NCI-H1436 (cell line): ENCODE measurements around the gene DHCR7.

Experiments used
- DNase-seq: peaks from one replicate; lab custom pipeline; 2025; lab: John Stamatoyannopoulos, UW

Gene DHCR7

GRCh38 chr11:71456831-71457230 lies 8.6 kb upstream of the DHCR7 start:
- DNase-seq: no peak

GRCh38 chr11:71456294-71456693 lies 8.1 kb upstream of the DHCR7 start:
- no peak for DNase-seq

- DNase-seq: no peak
Measured at GRCh38 chr11:71454470-71455113, 6.4 kb upstream of the DHCR7 start.

GRCh38 chr11:71453918-71454304 lies 5.7 kb upstream of the DHCR7 start:
- no peak for DNase-seq

- peak; percentile 93 for DNase-seq
Measured at GRCh38 chr11:71453037-71453917, 5.1 kb upstream of the DHCR7 start, which contains the start of gene NADSYN1. TSS of gene NADSYN1 (plus strand) at chr11:71453203. CDS start at chr11:71453297, 94 bp downstream.

GRCh38 chr11:71452199-71453036 lies 4.2 kb upstream of the DHCR7 start:
- DNase-seq: no peak

GRCh38 chr11:71451596-71452198 lies 3.5 kb upstream of the DHCR7 start:
- no peak for DNase-seq

- no peak for DNase-seq
Measured at GRCh38 chr11:71450939-71451338, 2.7 kb upstream of the DHCR7 start.

GRCh38 chr11:71450507-71450906 lies 2.3 kb upstream of the DHCR7 start:
- DNase-seq: no peak

GRCh38 chr11:71449596-71449995 lies 1.4 kb upstream of the DHCR7 start:
- DNase-seq: no peak

GRCh38 chr11:71447791-71448256 lies 369 bp downstream of the DHCR7 start:
- no peak for DNase-seq

- no peak for DNase-seq
Measured at GRCh38 chr11:71446942-71447688, 1.1 kb downstream of the DHCR7 start.

GRCh38 chr11:71446150-71446549 lies 2.0 kb downstream of the DHCR7 start:
- DNase-seq: no peak

- no peak for DNase-seq
Measured at GRCh38 chr11:71444811-71445210, 3.4 kb downstream of the DHCR7 start.

- DNase-seq: no peak
Measured at GRCh38 chr11:71443736-71444445, 4.3 kb downstream of the DHCR7 start.

- DNase-seq: no peak
Measured at GRCh38 chr11:71442880-71443279, 5.3 kb downstream of the DHCR7 start.

GRCh38 chr11:71442123-71442522 lies 6.1 kb downstream of the DHCR7 start:
- no peak for DNase-seq

GRCh38 chr11:71441251-71441650 lies 6.9 kb downstream of the DHCR7 start:
- no peak for DNase-seq

- no peak for DNase-seq
Measured at GRCh38 chr11:71440021-71440755, 8.0 kb downstream of the DHCR7 start.

GRCh38 chr11:71438650-71439049 lies 9.5 kb downstream of the DHCR7 start:
- DNase-seq: no peak
